Astrocyte (in vitro differentiated cells and primary cell): Measurements from ENCODE around the gene MPC2. TPM values are rescaled to one million over a fixed set of nuclear protein-coding genes. Genes with fewer than 3 reads are reported as not detected.
"Not testable (repeated sequence)": the region's sequence is repeated elsewhere in the genome, so short reads cannot be mapped to it uniquely, and the experiment has no call there.

Experiments used
- DNase-seq: peaks from one replicate; pipeline ENCODE4 v3.0.0-alpha.2; 2010; ENCODE audit warnings: low read depth
- FAIRE-seq: peaks from 2 replicates; lab custom pipeline; 2011; peaks lifted over from hg19 to GRCh38; lab: Jason Lieb, UNC
- H2AFZ ChIP-seq: 2 replicates; pipeline ENCODE4 v1.6.0; 2012; ENCODE audit warnings: low read depth, low read length, inconsistent platforms
- H3K27ac ChIP-seq: 2 replicates; pipeline ENCODE4 v1.5.1; 2011; ENCODE audit warnings: low read depth, low read length, inconsistent platforms
- H3K27me3 ChIP-seq: 2 replicates; pipeline ENCODE4 v1.6.0; 2011; ENCODE audit warnings: low read length, inconsistent platforms; ENCODE audit not compliant: insufficient read depth
- H3K36me3 ChIP-seq: 2 replicates; pipeline ENCODE4 v1.5.1; 2011; ENCODE audit warnings: low read length, inconsistent platforms; ENCODE audit not compliant: insufficient read depth
- H3K4me1 ChIP-seq: 2 replicates; pipeline ENCODE4 v1.5.1; 2011; ENCODE audit warnings: low read length, inconsistent platforms; ENCODE audit not compliant: insufficient read depth
- H3K4me2 ChIP-seq: 2 replicates; pipeline ENCODE4 v1.6.0; 2012; ENCODE audit warnings: low read length, inconsistent platforms
- H3K4me3 ChIP-seq: 2 replicates; pipeline ENCODE4 v1.5.1; 2011; ENCODE audit warnings: low read depth, mild to moderate bottlenecking, low read length, inconsistent platforms; ENCODE audit not compliant: insufficient read depth
- H3K79me2 ChIP-seq: 2 replicates; pipeline ENCODE4 v1.6.0; 2012; ENCODE audit warnings: mild to moderate bottlenecking, low read length, inconsistent platforms; ENCODE audit not compliant: insufficient read depth
- H3K9ac ChIP-seq: 2 replicates; pipeline ENCODE4 v1.6.0; 2012; ENCODE audit warnings: mild to moderate bottlenecking, low read length, inconsistent platforms
- H3K9me3 ChIP-seq: 2 replicates; pipeline ENCODE4 v1.5.1; 2012; ENCODE audit warnings: low read depth, mild to moderate bottlenecking, low read length, inconsistent platforms; ENCODE audit not compliant: insufficient read depth
- H4K20me1 ChIP-seq: 2 replicates; pipeline ENCODE4 v1.6.0; 2012; ENCODE audit warnings: low read length, inconsistent platforms; ENCODE audit not compliant: insufficient read depth
- H3K27ac Mint-ChIP-seq: one replicate; pipeline ENCODE4 v1.8.0; 2021; ENCODE audit warnings: mild to moderate bottlenecking, mixed read lengths; ENCODE audit not compliant: unreplicated experiment
- H3K27me3 Mint-ChIP-seq: one replicate; pipeline ENCODE4 v1.8.0; 2021; ENCODE audit warnings: low read depth, mixed read lengths; ENCODE audit not compliant: unreplicated experiment
- H3K36me3 Mint-ChIP-seq: one replicate; pipeline ENCODE4 v1.8.0; 2021; ENCODE audit warnings: low read depth, mixed read lengths; ENCODE audit not compliant: unreplicated experiment
- H3K4me1 Mint-ChIP-seq: one replicate; pipeline ENCODE4 v1.8.0; 2021; ENCODE audit warnings: low read depth, mixed read lengths; ENCODE audit not compliant: unreplicated experiment
- H3K4me3 Mint-ChIP-seq: one replicate; pipeline ENCODE4 v1.8.0; 2021; ENCODE audit warnings: mild to moderate bottlenecking, moderate library complexity, mixed read lengths; ENCODE audit not compliant: unreplicated experiment
- H3K9me3 Mint-ChIP-seq: one replicate; pipeline ENCODE4 v1.8.0; 2021; ENCODE audit warnings: mild to moderate bottlenecking, mixed read lengths; ENCODE audit not compliant: unreplicated experiment
- EZH2 ChIP-seq: IDR thresholded peaks from 2 replicates; pipeline ENCODE4 v1.6.1; 2012; ENCODE audit warnings: mild to moderate bottlenecking, low read length, inconsistent platforms; ENCODE audit not compliant: insufficient read depth
- total RNA-seq: library from RNA; stranded (reverse); gene quantifications from 2 replicates; pipeline ENCODE4 v1.2.1, GENCODE V29; 2021
- TF ChIP-seq, protein P1 (sequence below): IDR thresholded peaks from 2 replicates; pipeline ENCODE4 v1.5.1; 2011; ENCODE audit warnings: low read depth, mild to moderate bottlenecking, inconsistent platforms, low read length, moderate library complexity; ENCODE audit not compliant: insufficient read depth

MPC2 gene
- total RNA-seq, 1 donor from 2014 or later = 62.3 TPM

DNA sequence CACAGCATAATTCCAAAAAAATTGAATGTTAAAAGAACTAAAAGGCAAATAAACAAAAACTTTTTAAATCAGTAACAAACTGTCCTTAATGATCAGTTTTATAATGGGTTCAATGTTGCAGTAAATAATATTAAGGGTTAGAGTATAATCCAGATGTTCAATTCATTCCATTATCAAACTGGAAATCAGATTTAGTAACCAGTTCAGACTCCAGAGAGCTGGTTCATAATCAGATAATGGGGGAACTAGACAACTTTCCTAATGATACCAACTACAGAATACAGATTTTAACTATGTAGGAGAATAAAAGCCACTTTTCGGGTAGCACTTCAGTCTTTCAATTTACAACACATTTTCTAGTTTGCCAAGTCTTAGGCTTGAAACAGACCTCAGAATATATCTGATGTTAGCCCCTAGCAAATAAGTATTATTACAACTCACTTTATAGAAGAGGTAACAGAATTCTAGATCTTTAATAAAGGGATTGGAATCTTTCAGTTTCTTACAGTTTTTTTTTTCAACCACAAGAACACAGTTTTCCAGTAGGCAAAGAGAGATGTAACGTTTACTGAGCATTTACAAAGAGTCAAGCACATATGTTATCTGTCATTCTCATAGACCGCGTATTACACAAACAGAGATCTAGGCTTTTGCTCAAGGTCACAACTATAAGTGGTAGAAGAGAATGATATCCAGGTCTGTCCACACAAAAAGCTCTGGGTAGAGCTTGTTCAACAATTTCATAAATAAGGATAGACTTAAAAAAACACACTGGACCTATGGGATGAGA lies 2.3 kb downstream of the MPC2 start:
- Histone ChIP-seq H3K4me2 (peak overlapping the region; percentile 99), H4K20me1 (peaks cover 12% of the 10 kb centered on the region), H3K79me2 (peaks cover 74% of the 10 kb centered on the region), H3K9ac (peak overlapping the region; percentile 99), H3K27me3 (no peaks in the 10 kb centered on the region), H3K4me3 (peak overlapping the region; percentile 84), H3K4me1 (peaks cover 8% of the 10 kb centered on the region), H3K9me3 (no peaks in the 10 kb centered on the region), H3K36me3 (no peaks in the 10 kb centered on the region), H2AFZ (peak overlapping the region; percentile 87), H3K27ac (peak overlapping the region; percentile 84)
- no peaks in the 10 kb centered on the region for H3K27me3 Mint-ChIP-seq
- H3K4me3 Mint-ChIP-seq = peak overlapping the region; percentile 96
- no peaks in the 10 kb centered on the region for H3K9me3 Mint-ChIP-seq
- H3K27ac Mint-ChIP-seq = peak overlapping the region; percentile 89
- FAIRE-seq (no peak), DNase-seq (no peak)
- H3K36me3 Mint-ChIP-seq = no peaks in the 10 kb centered on the region
- no peak for TF ChIP-seq EZH2
- TF ChIP-seq, protein P1, sequence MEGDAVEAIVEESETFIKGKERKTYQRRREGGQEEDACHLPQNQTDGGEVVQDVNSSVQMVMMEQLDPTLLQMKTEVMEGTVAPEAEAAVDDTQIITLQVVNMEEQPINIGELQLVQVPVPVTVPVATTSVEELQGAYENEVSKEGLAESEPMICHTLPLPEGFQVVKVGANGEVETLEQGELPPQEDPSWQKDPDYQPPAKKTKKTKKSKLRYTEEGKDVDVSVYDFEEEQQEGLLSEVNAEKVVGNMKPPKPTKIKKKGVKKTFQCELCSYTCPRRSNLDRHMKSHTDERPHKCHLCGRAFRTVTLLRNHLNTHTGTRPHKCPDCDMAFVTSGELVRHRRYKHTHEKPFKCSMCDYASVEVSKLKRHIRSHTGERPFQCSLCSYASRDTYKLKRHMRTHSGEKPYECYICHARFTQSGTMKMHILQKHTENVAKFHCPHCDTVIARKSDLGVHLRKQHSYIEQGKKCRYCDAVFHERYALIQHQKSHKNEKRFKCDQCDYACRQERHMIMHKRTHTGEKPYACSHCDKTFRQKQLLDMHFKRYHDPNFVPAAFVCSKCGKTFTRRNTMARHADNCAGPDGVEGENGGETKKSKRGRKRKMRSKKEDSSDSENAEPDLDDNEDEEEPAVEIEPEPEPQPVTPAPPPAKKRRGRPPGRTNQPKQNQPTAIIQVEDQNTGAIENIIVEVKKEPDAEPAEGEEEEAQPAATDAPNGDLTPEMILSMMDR = no peak
- peaks cover 9% of the 10 kb centered on the region for H3K4me1 Mint-ChIP-seq

DNA sequence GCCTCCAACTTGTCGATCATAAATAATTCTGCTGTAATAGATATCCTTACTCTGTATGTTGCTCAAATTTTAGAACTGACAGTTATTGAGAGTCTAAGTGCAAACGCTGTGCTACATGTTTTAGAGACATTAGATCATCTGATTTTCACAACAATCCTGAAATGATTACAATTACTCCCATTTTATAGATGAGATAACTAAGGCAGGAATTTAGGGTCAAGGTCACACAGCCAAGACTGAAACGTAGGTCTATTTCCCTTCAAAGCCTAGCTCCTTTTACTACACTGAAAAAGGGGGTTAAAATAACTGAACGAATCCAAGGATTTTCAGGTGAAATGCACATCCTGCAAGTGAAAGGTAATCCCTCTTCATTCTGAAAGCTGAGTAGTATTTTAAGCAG lies 3.1 kb downstream of the MPC2 start:
- Histone ChIP-seq H3K27me3 (no peaks in the 10 kb centered on the region), H3K4me2 (peak overlapping the region; percentile 99), H3K79me2 (peaks cover 72% of the 10 kb centered on the region), H3K4me1 (peaks cover 8% of the 10 kb centered on the region), H2AFZ (no peak overlapping the region), H3K9ac (no peak overlapping the region), H3K4me3 (no peak overlapping the region), H3K36me3 (no peaks in the 10 kb centered on the region), H3K27ac (no peak overlapping the region), H4K20me1 (peaks cover 12% of the 10 kb centered on the region), H3K9me3 (no peaks in the 10 kb centered on the region)
- TF ChIP-seq EZH2 = no peak
- TF ChIP-seq, protein P1 = no peak
- Mint-ChIP-seq H3K36me3 (no peaks in the 10 kb centered on the region), H3K27ac (no peak overlapping the region), H3K4me1 (peaks cover 9% of the 10 kb centered on the region), H3K4me3 (peak overlapping the region; percentile 96), H3K27me3 (no peaks in the 10 kb centered on the region), H3K9me3 (no peaks in the 10 kb centered on the region)
- DNase-seq (no peak), FAIRE-seq (no peak)

DNA sequence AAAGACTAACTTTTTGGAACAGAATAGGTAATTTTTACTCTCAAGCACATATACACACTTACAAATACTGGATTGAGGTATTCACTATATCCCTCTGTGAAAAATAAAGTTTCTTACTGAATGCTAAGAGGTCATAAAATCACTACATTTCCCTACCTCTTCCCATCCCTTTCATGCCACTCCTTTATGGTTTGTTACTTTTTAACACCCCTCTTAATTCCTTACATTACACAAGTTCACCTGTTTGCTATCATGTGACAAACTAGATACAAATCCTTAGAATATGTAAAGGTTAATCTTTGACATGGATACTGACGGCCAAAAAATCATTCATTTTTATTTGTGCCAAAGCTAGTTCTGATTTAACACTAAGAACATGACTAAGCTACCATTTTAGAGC lies 7.1 kb downstream of the MPC2 start:
- FAIRE-seq (no peak), DNase-seq (no peak)
- peaks cover 8% of the 10 kb centered on the region for H3K4me1 Mint-ChIP-seq
- H3K4me3 ChIP-seq = no peak overlapping the region
- no peak overlapping the region for H3K27ac ChIP-seq
- no peak overlapping the region for H3K9ac ChIP-seq
- no peak overlapping the region for H3K27ac Mint-ChIP-seq
- no peaks in the 10 kb centered on the region for H3K27me3 ChIP-seq
- TF ChIP-seq, protein P1 = no peak
- no peak for TF ChIP-seq EZH2
- no peak overlapping the region for H3K4me2 ChIP-seq
- H2AFZ ChIP-seq = no peak overlapping the region
- H4K20me1 ChIP-seq = peaks cover 4% of the 10 kb centered on the region
- no peaks in the 10 kb centered on the region for H3K4me1 ChIP-seq
- no peaks in the 10 kb centered on the region for H3K9me3 ChIP-seq
- peaks cover 56% of the 10 kb centered on the region for H3K79me2 ChIP-seq
- H3K4me3 Mint-ChIP-seq = no peak overlapping the region
- H3K36me3 Mint-ChIP-seq = no peaks in the 10 kb centered on the region
- no peaks in the 10 kb centered on the region for H3K9me3 Mint-ChIP-seq
- H3K36me3 ChIP-seq = no peaks in the 10 kb centered on the region
- no peaks in the 10 kb centered on the region for H3K27me3 Mint-ChIP-seq

DNA sequence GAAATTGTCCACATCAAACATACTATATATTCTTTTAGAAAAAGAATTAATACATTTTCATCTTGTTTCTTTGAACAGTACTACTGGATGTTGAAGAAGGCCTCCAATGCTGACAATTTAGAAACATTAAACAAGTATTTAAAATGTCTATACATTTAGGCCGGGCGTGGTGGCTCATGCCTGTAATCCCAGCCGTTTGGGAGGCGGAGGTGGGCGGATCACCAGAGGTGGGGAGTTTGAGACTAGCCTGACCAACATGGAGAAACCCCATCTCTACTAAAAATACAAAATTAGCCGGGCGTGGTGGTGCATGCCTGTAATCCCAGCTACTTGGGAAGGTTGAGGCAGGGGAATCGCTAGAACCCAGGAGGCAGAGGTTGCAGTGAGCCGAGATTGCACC lies 8.0 kb downstream of the MPC2 start:
- not testable (repeated sequence) for H3K27me3 Mint-ChIP-seq, H3K4me1 Mint-ChIP-seq, FAIRE-seq, H3K36me3 Mint-ChIP-seq, H3K9ac ChIP-seq, H3K27ac Mint-ChIP-seq, H3K9me3 Mint-ChIP-seq, H3K27me3 ChIP-seq, H3K9me3 ChIP-seq, H3K4me3 ChIP-seq, H3K27ac ChIP-seq, H3K4me2 ChIP-seq, H4K20me1 ChIP-seq, H3K36me3 ChIP-seq, H2AFZ ChIP-seq, DNase-seq, H3K4me1 ChIP-seq, H3K4me3 Mint-ChIP-seq
- peaks cover 48% of the 10 kb centered on the region for H3K79me2 ChIP-seq
